Mesothelial cell of epicardium (in vitro differentiated cells): Measurements from ENCODE around the gene PRKCA. TPM values are rescaled to one million over a fixed set of nuclear protein-coding genes. Genes with fewer than 3 reads are reported as not detected.

Experiments used
- DNase-seq, 2 experiments: peaks; one replicate each; pipeline ENCODE4 v3.0.0; 2021; ENCODE audit warnings: low spot score in 2 of 2; ENCODE audit not compliant: unreplicated experiment in 2 of 2
- H3K27ac Mint-ChIP-seq: 2 replicates; pipeline ENCODE4 v1.8.0; 2021; ENCODE audit warnings: mixed read lengths
- H3K27me3 Mint-ChIP-seq: 2 replicates; pipeline ENCODE4 v1.8.0; 2021; ENCODE audit warnings: low read depth, mixed read lengths
- H3K36me3 Mint-ChIP-seq: 2 replicates; pipeline ENCODE4 v1.8.0; 2021; ENCODE audit warnings: mixed read lengths
- H3K4me1 Mint-ChIP-seq: 2 replicates; pipeline ENCODE4 v1.8.0; 2021; ENCODE audit warnings: mixed read lengths
- H3K4me3 Mint-ChIP-seq: 2 replicates; pipeline ENCODE4 v1.8.0; 2021; ENCODE audit warnings: mild to moderate bottlenecking, moderate library complexity, mixed read lengths
- H3K9me3 Mint-ChIP-seq: 2 replicates; pipeline ENCODE4 v1.8.0; 2021; ENCODE audit warnings: mixed read lengths
- CTCF ChIP-seq: fragments of 200-600 bp; sonication (generic); IDR thresholded peaks from one replicate; pipeline ENCODE4 v1.5.0; 2021; ENCODE audit warnings: antibody characterized with exemption; ENCODE audit not compliant: unreplicated experiment
- total RNA-seq: library from RNA; stranded (reverse); gene quantifications from 3 replicates; pipeline ENCODE4 v1.2.1, GENCODE V29; 2021

PRKCA gene
- total RNA-seq, 1 donor from 2014 or later, result 15.2 TPM

- no peak for TF ChIP-seq CTCF
- no peaks in the 10 kb centered on the region for H3K36me3 Mint-ChIP-seq
- no peaks in the 10 kb centered on the region for H3K9me3 Mint-ChIP-seq
- no peak for DNase-seq
- H3K4me1 Mint-ChIP-seq, result peaks cover 30% of the 10 kb centered on the region
- H3K4me3 Mint-ChIP-seq, result no peak overlapping the region
- peaks cover 2% of the 10 kb centered on the region for H3K27me3 Mint-ChIP-seq
- no peak overlapping the region for H3K27ac Mint-ChIP-seq
Observed at GRCh38 chr17:66531851-66532295, 229.5 kb downstream of the PRKCA start.

GRCh38 chr17:66533572-66533971 is 231.2 kb downstream of the PRKCA start:
- Mint-ChIP-seq H3K4me3 (no peak overlapping the region), H3K27me3 (peaks cover 8% of the 10 kb centered on the region), H3K36me3 (no peaks in the 10 kb centered on the region), H3K27ac (peak overlapping the region; percentile 85), H3K4me1 (peaks cover 30% of the 10 kb centered on the region), H3K9me3 (no peaks in the 10 kb centered on the region)
- DNase-seq, result peak; percentile 31 to 57
- TF ChIP-seq CTCF, result no peak

- Mint-ChIP-seq H3K4me1 (peaks cover 31% of the 10 kb centered on the region), H3K36me3 (no peaks in the 10 kb centered on the region), H3K27me3 (peaks cover 10% of the 10 kb centered on the region), H3K9me3 (no peaks in the 10 kb centered on the region), H3K4me3 (no peak overlapping the region), H3K27ac (peak overlapping the region; percentile 85)
- TF ChIP-seq CTCF, result no peak
- no peak for DNase-seq
Observed at GRCh38 chr17:66533986-66534385, 231.6 kb downstream of the PRKCA start.

- no peak overlapping the region for H3K4me3 Mint-ChIP-seq
- no peaks in the 10 kb centered on the region for H3K9me3 Mint-ChIP-seq
- peaks cover 8% of the 10 kb centered on the region for H3K27me3 Mint-ChIP-seq
- H3K36me3 Mint-ChIP-seq, result no peaks in the 10 kb centered on the region
- no peak overlapping the region for H3K27ac Mint-ChIP-seq
- no peak for TF ChIP-seq CTCF
- no peak for DNase-seq
- H3K4me1 Mint-ChIP-seq, result peaks cover 44% of the 10 kb centered on the region
Observed at GRCh38 chr17:66535611-66536010, 233.2 kb downstream of the PRKCA start.

GRCh38 chr17:66537502-66537901 is 235.1 kb downstream of the PRKCA start:
- no peak overlapping the region for H3K4me3 Mint-ChIP-seq
- no peaks in the 10 kb centered on the region for H3K9me3 Mint-ChIP-seq
- TF ChIP-seq CTCF, result no peak
- no peak for DNase-seq
- no peak overlapping the region for H3K27ac Mint-ChIP-seq
- no peaks in the 10 kb centered on the region for H3K36me3 Mint-ChIP-seq
- peaks cover 8% of the 10 kb centered on the region for H3K27me3 Mint-ChIP-seq
- H3K4me1 Mint-ChIP-seq, result peaks cover 63% of the 10 kb centered on the region

GRCh38 chr17:66538776-66539175 is 236.4 kb downstream of the PRKCA start:
- H3K27ac Mint-ChIP-seq, result no peak overlapping the region
- H3K4me1 Mint-ChIP-seq, result peaks cover 63% of the 10 kb centered on the region
- H3K27me3 Mint-ChIP-seq, result peaks cover 8% of the 10 kb centered on the region
- no peaks in the 10 kb centered on the region for H3K9me3 Mint-ChIP-seq
- DNase-seq, result no peak
- no peak overlapping the region for H3K4me3 Mint-ChIP-seq
- H3K36me3 Mint-ChIP-seq, result no peaks in the 10 kb centered on the region
- no peak for TF ChIP-seq CTCF
